Left ventricle myocardium superior (tissue), 1 donor: ENCODE data around the gene WBP11. TPM values are rescaled to one million over a fixed set of nuclear protein-coding genes. Genes with fewer than 3 reads are reported as not detected.
A peak's percentile ranks its signal among the peaks of the same experiment; 100 is the strongest.

Source experiments
- ATAC-seq: fragments of 200-7000 bp; cut with Tn5 transposase; one replicate; pipeline ENCODE4 v1.9.1; 2020; ENCODE audit warnings: mild to moderate bottlenecking, moderate library complexity
- DNase-seq: peaks from one replicate; pipeline ENCODE4 v3.0.0-alpha.2; 2020
- intact Hi-C: fragments of 100-400 bp; cut with micrococcal nuclease; formaldehyde crosslinking; loops from one replicate; pipeline ENCODE4 v1.11.0; 2022
- total RNA-seq: library from RNA; stranded (reverse); fragmentation: NEBNext Ultra II Directional; extraction: Animal tissue kit (Norgen Biotek cat#: 25700); gene quantifications from one replicate; pipeline ENCODE4 v1.2.1, GENCODE V29; 2021
- donor health status: DM: no; HTN: yes; CAD: no; lungs with severe emphysema.

The WBP11 gene
- total RNA-seq, 1 donor from 2014 or later: 51.5 TPM

- no peak for DNase-seq
- intact Hi-C loops: no loop called here
- no peak for ATAC-seq
Observed at GRCh38 chr12:14827043-14827442, 23.8 kb upstream of the WBP11 start.

- no peak for DNase-seq
- no peak for ATAC-seq
- intact Hi-C loops: no loop called here
Observed at GRCh38 chr12:14826491-14826890, 23.2 kb upstream of the WBP11 start.

GRCh38 chr12:14825256-14825655, 22.0 kb upstream of the WBP11 start:
- ATAC-seq: no peak
- no peak for DNase-seq
- intact Hi-C loops: no loop called here

GRCh38 chr12:14824012-14824634, 20.8 kb upstream of the WBP11 start:
- ATAC-seq (no peak), DNase-seq (no peak)
- intact Hi-C loops: no loop called here

GRCh38 chr12:14814014-14814413, 10.7 kb upstream of the WBP11 start, which contains the start of gene SMCO3:
Gene SMCO3, minus strand, starts transcription at chr12:14814182. Its CDS starts 7,502 bp downstream, at chr12:14806680.
- no peak for ATAC-seq
- intact Hi-C loops: no loop called here

GRCh38 chr12:14811486-14811885, 8.2 kb upstream of the WBP11 start:
- no peak for ATAC-seq

More at GRCh38 chr12:14814014-14814413, 10.7 kb upstream of the WBP11 start, which contains the start of gene SMCO3:
- no peak for DNase-seq

GRCh38 chr12:14810953-14811483, 7.7 kb upstream of the WBP11 start:
- intact Hi-C loops: no loop called here
- DNase-seq (no peak), ATAC-seq (peak; percentile 43)

More at GRCh38 chr12:14811486-14811885, 8.2 kb upstream of the WBP11 start:
- intact Hi-C loops: no loop called here
- no peak for DNase-seq

GRCh38 chr12:14810167-14810952, 7.1 kb upstream of the WBP11 start:
- DNase-seq: no peak
- intact Hi-C loops: no loop called here

GRCh38 chr12:14803830-14804160, 517 bp upstream of the WBP11 start:
- intact Hi-C loops: no loop called here

More at GRCh38 chr12:14810167-14810952, 7.1 kb upstream of the WBP11 start:
- ATAC-seq: no peak

GRCh38 chr12:14802721-14803010, 612 bp downstream of the WBP11 start:
- ATAC-seq (no peak), DNase-seq (no peak)
- intact Hi-C loops: no loop called here

More at GRCh38 chr12:14803830-14804160, 517 bp upstream of the WBP11 start:
- peak; percentile 42 for ATAC-seq
- no peak for DNase-seq

GRCh38 chr12:14802247-14802646, 1.0 kb downstream of the WBP11 start:
- intact Hi-C loops: no loop called here
- ATAC-seq: no peak
- DNase-seq: no peak

GRCh38 chr12:14795028-14795448, 8.2 kb downstream of the WBP11 start:
- DNase-seq (no peak), ATAC-seq (peak; percentile 54)
- intact Hi-C loops: no loop called here

- intact Hi-C loops: no loop called here
- DNase-seq: no peak
- ATAC-seq: no peak
Observed at GRCh38 chr12:14785568-14785967, 17.7 kb downstream of the WBP11 start.

GRCh38 chr12:14784471-14784870, 18.8 kb downstream of the WBP11 start:
- DNase-seq (no peak), ATAC-seq (no peak)
- intact Hi-C loops: no loop called here

- DNase-seq: no peak
- intact Hi-C loops: no loop called here
- ATAC-seq: no peak
Observed at GRCh38 chr12:14782756-14783155, 20.5 kb downstream of the WBP11 start.

- intact Hi-C loops: no loop called here
- no peak for ATAC-seq
Observed at GRCh38 chr12:14781563-14781962, 21.7 kb downstream of the WBP11 start.

GRCh38 chr12:14780859-14781258, 22.4 kb downstream of the WBP11 start:
- DNase-seq (no peak), ATAC-seq (no peak)
- intact Hi-C loops: no loop called here

More at GRCh38 chr12:14781563-14781962, 21.7 kb downstream of the WBP11 start:
- DNase-seq: no peak

GRCh38 chr12:14779834-14780233, 23.4 kb downstream of the WBP11 start:
- ATAC-seq: no peak
- no peak for DNase-seq
- intact Hi-C loops: no loop called here

GRCh38 chr12:14777271-14777670, 26.0 kb downstream of the WBP11 start:
- DNase-seq (no peak), ATAC-seq (no peak)
- intact Hi-C loops: no loop called here

- DNase-seq: no peak
- intact Hi-C loops: no loop called here
- ATAC-seq: no peak
Observed at GRCh38 chr12:14776236-14776961, 26.9 kb downstream of the WBP11 start.
